ENCODE data around the gene INPP4B.

DNA sequence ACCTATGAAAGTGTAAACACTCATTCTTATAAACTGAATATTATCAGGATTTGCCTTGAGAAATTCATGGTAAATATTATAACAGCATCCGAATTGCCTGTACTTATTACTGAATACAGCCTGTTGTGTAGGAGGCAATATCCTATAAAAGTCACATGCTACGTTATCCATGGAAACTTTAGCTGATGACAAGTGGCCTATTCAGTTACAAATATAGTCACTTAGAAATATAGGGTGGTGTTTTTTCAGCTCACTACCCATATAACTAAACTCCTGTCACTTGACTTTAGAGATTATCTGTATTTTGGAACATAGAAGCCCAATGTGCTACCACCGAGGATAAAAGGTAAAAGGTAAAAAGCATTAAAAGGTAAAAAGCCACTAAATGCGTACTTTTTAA, 493.4 kb downstream of the INPP4B start:
- TF ChIP-seq, protein P1, sequence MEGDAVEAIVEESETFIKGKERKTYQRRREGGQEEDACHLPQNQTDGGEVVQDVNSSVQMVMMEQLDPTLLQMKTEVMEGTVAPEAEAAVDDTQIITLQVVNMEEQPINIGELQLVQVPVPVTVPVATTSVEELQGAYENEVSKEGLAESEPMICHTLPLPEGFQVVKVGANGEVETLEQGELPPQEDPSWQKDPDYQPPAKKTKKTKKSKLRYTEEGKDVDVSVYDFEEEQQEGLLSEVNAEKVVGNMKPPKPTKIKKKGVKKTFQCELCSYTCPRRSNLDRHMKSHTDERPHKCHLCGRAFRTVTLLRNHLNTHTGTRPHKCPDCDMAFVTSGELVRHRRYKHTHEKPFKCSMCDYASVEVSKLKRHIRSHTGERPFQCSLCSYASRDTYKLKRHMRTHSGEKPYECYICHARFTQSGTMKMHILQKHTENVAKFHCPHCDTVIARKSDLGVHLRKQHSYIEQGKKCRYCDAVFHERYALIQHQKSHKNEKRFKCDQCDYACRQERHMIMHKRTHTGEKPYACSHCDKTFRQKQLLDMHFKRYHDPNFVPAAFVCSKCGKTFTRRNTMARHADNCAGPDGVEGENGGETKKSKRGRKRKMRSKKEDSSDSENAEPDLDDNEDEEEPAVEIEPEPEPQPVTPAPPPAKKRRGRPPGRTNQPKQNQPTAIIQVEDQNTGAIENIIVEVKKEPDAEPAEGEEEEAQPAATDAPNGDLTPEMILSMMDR (IDR thresholded peaks at IDR 0.05) = no peak
- TF ChIP-seq POLR2A (IDR thresholded peaks at IDR 0.05) = no peak

All from body of pancreas (tissue), 4 donors.